EH (cell line): ENCODE results near the gene JMJD8.

ENCODE experiments used
- DNase-seq: peaks from one replicate; pipeline ENCODE4 v3.0.0-alpha.2; 2015; ENCODE audit warnings: low read depth

JMJD8 gene

GRCh38 chr16:709566-710499 lies 25.7 kb upstream of the JMJD8 start:
- DNase-seq = peak; percentile 93

- DNase-seq = no peak
Measured at GRCh38 chr16:708959-709358, 24.8 kb upstream of the JMJD8 start.

- no peak for DNase-seq
Measured at GRCh38 chr16:708019-708418, 23.9 kb upstream of the JMJD8 start.

- no peak for DNase-seq
Measured at GRCh38 chr16:707062-707538, 23.0 kb upstream of the JMJD8 start.

GRCh38 chr16:706189-707061 lies 22.3 kb upstream of the JMJD8 start:
- DNase-seq = no peak

GRCh38 chr16:705431-706188 lies 21.5 kb upstream of the JMJD8 start, which contains the start of gene FBXL16:
Gene FBXL16, minus strand, starts transcription at chr16:705801. Its CDS starts 8,396 bp downstream, at chr16:697405.
- DNase-seq = no peak

GRCh38 chr16:704552-705380 lies 20.6 kb upstream of the JMJD8 start:
- DNase-seq = no peak

- no peak for DNase-seq
Measured at GRCh38 chr16:704047-704446, 19.9 kb upstream of the JMJD8 start.

- DNase-seq = no peak
Measured at GRCh38 chr16:703406-703805, 19.3 kb upstream of the JMJD8 start.

- no peak for DNase-seq
Measured at GRCh38 chr16:702341-702740, 18.2 kb upstream of the JMJD8 start.

- DNase-seq = peak; percentile 30
Measured at GRCh38 chr16:700684-701584, 16.8 kb upstream of the JMJD8 start.

GRCh38 chr16:698911-699671 lies 15.0 kb upstream of the JMJD8 start:
- DNase-seq = no peak

GRCh38 chr16:695355-696089 lies 11.4 kb upstream of the JMJD8 start:
- no peak for DNase-seq

- no peak for DNase-seq
Measured at GRCh38 chr16:694863-695354, 10.8 kb upstream of the JMJD8 start.

GRCh38 chr16:694187-694862 lies 10.2 kb upstream of the JMJD8 start:
- DNase-seq = no peak

- DNase-seq = no peak
Measured at GRCh38 chr16:693766-694165, 9.6 kb upstream of the JMJD8 start.

GRCh38 chr16:693364-693763 lies 9.2 kb upstream of the JMJD8 start:
- no peak for DNase-seq
